Measurements from ENCODE around the gene RIC3.

RIC3 gene

DNA sequence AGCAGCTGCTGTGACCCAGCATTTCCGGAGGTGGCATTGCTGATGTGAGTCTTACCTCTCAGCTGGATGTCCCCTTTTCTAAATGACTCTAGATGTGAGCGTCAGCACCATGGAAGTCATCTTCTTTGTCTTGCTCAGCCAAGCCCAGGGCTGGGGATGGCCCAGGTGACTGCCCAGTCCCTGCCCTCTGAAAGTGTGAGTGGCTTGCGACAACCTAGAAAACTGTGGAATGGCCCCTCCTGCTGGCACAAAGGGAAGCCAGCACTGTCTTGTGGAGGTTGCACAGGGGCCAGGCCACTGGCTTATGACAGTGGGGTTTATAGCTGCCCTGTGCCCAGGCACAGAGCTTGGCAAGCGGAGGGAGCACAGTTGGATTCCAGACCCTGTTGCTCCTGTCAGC lies 81.6 kb downstream of the RIC3 start:
- no peak for DNase-seq (ENCODE audit: low read depth in 3 of 3)

DNA sequence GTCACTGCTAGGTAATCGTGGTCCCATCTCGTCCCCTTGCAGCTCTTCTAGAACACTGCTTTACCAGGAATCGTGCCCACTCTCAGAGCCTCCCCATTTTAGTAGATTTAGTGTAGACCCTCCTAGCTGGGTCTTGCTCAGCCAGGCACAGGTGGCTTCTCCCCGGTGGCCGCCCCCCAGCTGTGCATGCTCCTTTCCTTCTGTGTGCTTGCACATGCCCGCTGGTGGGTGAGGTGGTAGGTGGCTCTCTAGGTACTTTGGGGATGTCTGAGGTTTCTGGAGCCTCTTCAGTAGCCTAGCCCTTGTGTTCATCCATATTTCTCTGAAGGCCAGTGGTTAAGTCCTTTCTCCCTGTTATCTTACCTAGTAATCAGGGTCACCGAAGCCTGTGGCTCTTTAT lies 82.3 kb downstream of the RIC3 start:
- no peak for DNase-seq (ENCODE audit: low read depth in 3 of 3)

- DNase-seq (ENCODE audit: low read depth in 3 of 3), result no peak
Observed at GRCh38 chr11:8086001-8086479, 82.8 kb downstream of the RIC3 start.

GRCh38 chr11:8085011-8085645 lies 83.7 kb downstream of the RIC3 start:
- DNase-seq (ENCODE audit: low read depth in 3 of 3), result no peak

DNA sequence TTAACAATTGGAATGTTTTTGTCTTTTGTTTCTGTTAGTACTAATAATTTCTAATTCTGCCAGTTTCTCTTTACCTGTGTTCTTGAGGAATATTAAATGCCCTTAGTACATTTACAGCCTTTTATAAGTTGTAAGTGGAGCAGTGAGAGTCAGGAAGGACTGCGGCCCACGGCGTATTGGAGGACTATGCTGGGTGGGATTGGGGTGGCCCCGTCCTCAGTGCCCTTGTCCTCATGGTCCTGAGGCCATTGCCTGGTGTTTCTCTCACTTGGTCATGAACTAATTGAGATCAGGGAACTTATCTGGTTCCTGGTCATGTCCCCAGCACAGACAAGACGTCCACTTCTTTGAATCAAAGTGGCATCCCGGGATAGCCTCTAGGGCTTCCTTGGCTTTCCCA lies 84.5 kb downstream of the RIC3 start:
- no peak for DNase-seq (ENCODE audit: low read depth in 3 of 3)

- DNase-seq (ENCODE audit: low read depth in 3 of 3), result no peak
Observed at GRCh38 chr11:8083871-8084281, 84.9 kb downstream of the RIC3 start.

DNA sequence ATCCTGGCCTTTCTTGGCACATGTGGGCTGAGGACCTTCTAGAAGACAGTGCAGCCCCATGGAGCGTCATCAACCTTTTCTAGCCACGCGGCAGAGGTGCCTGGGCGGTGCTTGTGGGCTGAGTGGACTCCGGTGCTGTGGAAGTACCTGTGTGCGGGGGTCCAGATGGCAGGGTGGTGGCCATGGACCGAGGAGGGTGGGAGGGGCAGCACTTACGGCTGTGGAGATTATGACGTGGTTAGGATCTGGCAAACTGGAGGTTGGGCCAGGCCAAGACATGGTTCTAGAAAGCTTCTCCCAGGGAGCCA lies 85.8 kb downstream of the RIC3 start:
- no peak for DNase-seq (ENCODE audit: low read depth in 3 of 3)

- no peak for DNase-seq (ENCODE audit: low read depth in 3 of 3)
Observed at GRCh38 chr11:8082391-8083087, 86.3 kb downstream of the RIC3 start.

DNA sequence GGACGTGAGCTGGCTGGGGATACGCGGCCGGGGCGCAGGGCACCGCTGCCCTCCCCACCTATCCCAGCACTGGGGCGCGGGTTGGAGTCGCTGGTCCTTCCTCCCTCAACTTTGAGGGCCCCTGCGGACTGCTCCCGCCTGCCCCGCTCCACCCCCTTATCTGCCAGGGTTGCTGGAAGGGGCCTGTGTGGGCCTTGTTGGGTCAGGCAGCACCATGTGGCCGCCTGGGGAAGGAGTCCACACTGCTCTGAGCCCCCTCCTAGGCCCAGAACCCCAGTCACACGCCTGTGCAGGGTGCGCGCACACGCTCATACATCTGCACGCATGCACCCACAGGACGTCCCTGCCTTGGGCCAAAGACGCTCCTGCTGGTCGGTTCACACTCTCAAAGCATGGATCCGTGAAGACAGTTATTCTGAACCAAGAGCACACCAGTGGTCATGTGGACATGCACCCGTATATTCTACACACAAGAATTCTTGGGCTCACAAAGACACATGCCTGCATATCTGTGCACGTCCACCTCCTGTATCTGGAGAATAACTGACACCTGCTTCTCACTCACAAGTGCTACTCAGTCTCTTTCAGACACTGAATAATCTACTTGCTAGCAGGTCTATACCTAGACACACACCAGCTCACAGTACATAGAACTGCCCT lies 87.1 kb downstream of the RIC3 start:
- no peak for DNase-seq (ENCODE audit: low read depth in 3 of 3)

- peak in 1 of 3 experiments; percentile 9 for DNase-seq (ENCODE audit: low read depth in 3 of 3)
Observed at GRCh38 chr11:8080674-8081590, 87.9 kb downstream of the RIC3 start, which contains the start of gene TUB. Gene TUB (plus strand): TSS chr11:8081211. CDS start chr11:8081511, 300 bp downstream.

DNA sequence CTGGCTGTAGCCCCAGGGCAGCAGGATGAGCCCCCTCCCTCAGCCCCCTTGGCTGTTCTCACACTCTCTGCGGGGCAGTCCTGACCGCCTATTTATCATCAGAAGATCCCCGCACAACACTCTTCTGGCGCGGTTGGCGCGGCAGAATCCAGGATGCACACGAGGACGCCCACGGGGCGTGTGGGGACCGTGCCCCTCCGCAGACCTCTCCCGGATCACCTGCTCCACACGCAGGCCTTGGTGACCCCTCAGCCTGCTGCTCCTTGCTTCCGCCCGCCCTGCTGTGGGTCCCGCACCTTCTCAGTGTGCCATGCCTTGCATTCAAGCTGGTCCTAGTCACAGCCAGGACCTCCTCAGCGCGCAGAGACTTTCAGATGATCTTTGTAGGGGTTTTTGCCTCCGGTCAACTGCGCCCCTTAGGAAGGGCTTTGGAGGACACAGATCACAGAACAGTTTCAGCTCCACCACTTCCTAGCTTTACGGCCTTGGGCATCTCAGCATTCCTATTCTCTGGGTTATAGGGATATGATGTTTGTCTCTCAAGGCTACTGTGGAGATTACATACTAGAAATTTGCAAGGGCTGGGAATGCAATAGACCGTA lies 88.7 kb downstream of the RIC3 start:
- no peak for DNase-seq (ENCODE audit: low read depth in 3 of 3)

GRCh38 chr11:8079111-8079675 lies 89.6 kb downstream of the RIC3 start:
- no peak for DNase-seq (ENCODE audit: low read depth in 3 of 3)

DNA sequence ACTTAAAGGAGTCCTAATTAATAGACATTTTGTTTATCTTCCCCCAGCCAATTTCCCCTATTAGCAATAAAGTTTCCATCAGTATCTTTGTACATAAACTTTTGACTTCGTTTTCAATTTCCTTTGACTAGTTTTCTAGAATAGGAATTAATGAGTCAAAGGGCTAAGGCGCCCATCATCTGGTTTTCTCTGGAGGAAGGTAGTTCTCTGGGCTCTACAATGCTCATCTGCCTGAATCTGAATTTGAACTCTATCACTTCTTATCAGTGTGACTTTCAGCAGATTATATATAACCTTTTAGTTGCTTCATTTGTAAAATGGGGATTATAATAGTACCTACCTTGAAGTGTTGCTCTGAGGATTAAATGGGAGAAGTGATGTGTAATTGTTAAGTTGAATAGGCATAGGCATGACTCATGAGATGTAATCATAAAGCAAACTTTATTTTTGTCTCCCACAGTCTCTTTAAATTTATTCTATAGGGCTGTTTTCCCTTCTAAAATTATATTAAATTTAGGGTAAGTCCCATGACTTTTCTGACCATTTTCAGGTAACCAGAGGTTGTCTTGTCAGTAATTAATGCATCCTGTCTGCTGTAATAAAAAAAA lies 93.6 kb downstream of the RIC3 start:
- no peak for DNase-seq (ENCODE audit: low read depth in 3 of 3)

- no peak for DNase-seq (ENCODE audit: low read depth in 3 of 3)
Observed at GRCh38 chr11:8071616-8072581, 96.9 kb downstream of the RIC3 start.

GRCh38 chr11:8070417-8071115 lies 98.3 kb downstream of the RIC3 start:
- no peak for DNase-seq (ENCODE audit: low read depth in 3 of 3)

DNA sequence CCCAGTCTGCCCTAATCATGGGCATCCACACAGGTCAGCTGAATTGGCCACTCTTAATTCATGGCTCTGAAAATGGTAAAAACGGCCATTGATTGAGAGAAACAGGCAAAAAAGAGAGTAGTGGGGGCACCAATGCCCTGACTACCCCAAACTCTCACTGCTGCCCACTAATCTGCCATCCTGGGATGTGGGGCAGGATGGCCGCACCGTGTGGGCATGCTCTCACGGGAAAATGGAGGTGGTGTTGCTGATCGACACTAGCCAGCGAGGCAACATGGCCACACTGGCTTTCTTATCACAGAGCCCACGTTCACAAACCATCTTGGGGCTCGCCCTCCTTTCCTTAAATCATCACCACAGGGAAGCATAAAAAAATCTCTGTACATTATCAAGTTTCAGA lies 99.1 kb downstream of the RIC3 start:
- no peak for DNase-seq (ENCODE audit: low read depth in 3 of 3)

- no peak for DNase-seq (ENCODE audit: low read depth in 3 of 3)
Observed at GRCh38 chr11:8068605-8069221, 100.1 kb downstream of the RIC3 start.

DNA sequence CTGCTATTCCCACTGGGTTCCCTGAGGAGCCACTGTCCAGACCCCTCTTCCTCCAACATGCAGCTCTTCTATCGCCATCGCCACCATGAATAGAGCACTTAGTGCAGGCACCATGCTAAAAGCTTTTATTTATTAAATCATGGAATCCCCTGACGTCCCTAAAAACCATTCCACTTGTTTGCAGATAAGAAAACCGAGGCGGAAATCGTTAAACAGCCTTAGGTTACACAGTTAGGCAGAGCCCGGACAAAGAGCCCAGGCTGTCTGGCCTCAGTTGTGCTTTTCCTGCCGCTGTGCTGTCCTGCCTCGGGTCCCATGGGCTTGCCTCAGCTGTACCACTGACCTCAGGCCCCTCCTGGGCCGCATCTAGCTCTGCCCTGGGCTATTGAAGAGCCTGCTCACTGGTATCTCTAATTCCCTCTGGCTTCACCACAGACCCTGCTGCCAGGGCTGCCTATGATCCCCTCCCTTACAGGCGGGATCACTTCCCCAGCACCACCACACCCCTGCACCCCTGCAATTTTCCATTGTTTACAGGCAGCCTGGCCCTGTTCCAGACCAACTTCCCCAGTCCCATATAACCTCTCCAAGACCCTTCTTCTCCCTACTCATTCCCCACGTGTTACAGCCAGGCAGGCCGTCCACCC lies 100.8 kb downstream of the RIC3 start:
- DNase-seq (ENCODE audit: low read depth in 3 of 3), result no peak

Data from stimulated activated CD4-positive, alpha-beta T cell treated with anti-CD3 and anti-CD28 coated beads, TNF-alpha, amount 100 ng/mL, for 24 hours (primary cell).